Hepatocyte (in vitro differentiated cells): ENCODE results near the gene NDST1. TPM values are rescaled to one million over a fixed set of nuclear protein-coding genes. Genes with fewer than 3 reads are reported as not detected.

ENCODE experiments used
- DNase-seq: peaks from one replicate; pipeline ENCODE4 v3.0.0-alpha.2; 2016; ENCODE audit warnings: low spot score
- H2AFZ ChIP-seq: fragments of 200-600 bp; sonication (generic); 2 replicates; pipeline ENCODE4 v1.6.0; 2016; ENCODE audit warnings: antibody characterized with exemption, mild to moderate bottlenecking
- H3K27ac ChIP-seq: fragments of 200-600 bp; sonication (generic); 2 replicates; pipeline ENCODE4 v1.5.1; 2016; ENCODE audit warnings: mild to moderate bottlenecking
- H3K27me3 ChIP-seq: fragments of 200-600 bp; sonication (generic); 2 replicates; pipeline ENCODE4 v1.6.1; 2016
- H3K36me3 ChIP-seq: fragments of 200-600 bp; sonication (generic); replicated peaks from 2 replicates; pipeline ENCODE4 v1.5.1; 2016; ENCODE audit warnings: low read depth; ENCODE audit not compliant: insufficient read depth
- H3K4me1 ChIP-seq: fragments of 200-600 bp; sonication (generic); 2 replicates; pipeline ENCODE4 v1.5.1; 2016; ENCODE audit warnings: mild to moderate bottlenecking, moderate library complexity; ENCODE audit not compliant: insufficient read depth
- H3K4me2 ChIP-seq: fragments of 200-600 bp; sonication (generic); 2 replicates; pipeline ENCODE4 v1.6.0; 2016
- H3K4me3 ChIP-seq: fragments of 200-600 bp; sonication (generic); 2 replicates; pipeline ENCODE4 v1.5.1; 2016; ENCODE audit warnings: mild to moderate bottlenecking
- H3K79me2 ChIP-seq: fragments of 200-600 bp; sonication (generic); 2 replicates; pipeline ENCODE4 v1.6.0; 2017; ENCODE audit warnings: mild to moderate bottlenecking
- H3K9me2 ChIP-seq: fragments of 200-600 bp; sonication (generic); replicated peaks from 2 replicates; pipeline ENCODE4 v1.6.0; 2017; ENCODE audit warnings: mild to moderate bottlenecking; ENCODE audit not compliant: insufficient read depth
- H3K9me3 ChIP-seq: fragments of 200-600 bp; sonication (generic); 2 replicates; pipeline ENCODE4 v1.5.1; 2016; ENCODE audit warnings: low read depth, mild to moderate bottlenecking
- H4K20me1 ChIP-seq: fragments of 200-600 bp; sonication (generic); 2 replicates; pipeline ENCODE4 v1.6.0; 2016; ENCODE audit warnings: mild to moderate bottlenecking; ENCODE audit not compliant: insufficient read depth, poor library complexity, severe bottlenecking
- CTCF ChIP-seq: fragments of 200-600 bp; sonication (generic); IDR thresholded peaks from 2 replicates; pipeline ENCODE4 v1.5.1; 2016; ENCODE audit warnings: antibody characterized with exemption, mild to moderate bottlenecking; ENCODE audit not compliant: poor library complexity
- EZH2 ChIP-seq: fragments of 200-600 bp; sonication (generic); IDR thresholded peaks from 2 replicates; pipeline ENCODE4 v1.6.1; 2016; ENCODE audit warnings: antibody characterized with exemption, mild to moderate bottlenecking, borderline replicate concordance
- EZH2phosphoT487 ChIP-seq: fragments of 200-600 bp; sonication (generic); IDR thresholded peaks from one replicate; pipeline ENCODE4 v1.6.1; 2018; ENCODE audit warnings: antibody characterized with exemption, mild to moderate bottlenecking, low read depth, moderate library complexity; ENCODE audit not compliant: unreplicated experiment, severe bottlenecking
- WGBS: methylation state at CpG from one replicate; pipeline ENCODE4 v1.1.6; 2016; ENCODE audit warnings: low lambda C conversion rate; ENCODE audit errors: missing lambda C conversion rate; 5-methylcytosine and 5-hydroxymethylcytosine counted together
- polyA plus RNA-seq: library from polyadenylated mRNA; unstranded; fragments of >200 nt; fragmentation: Nextera tagmentation; extraction: Ambion mirVana; gene quantifications from 2 replicates; pipeline ENCODE4 v1.2.1, GENCODE V29; 2016
- total RNA-seq: library from RNA; depleted of rRNA; stranded (reverse); fragments of >200 nt; gene quantifications from 2 replicates; pipeline ENCODE4 v1.2.3, GENCODE V29; 2014

NDST1 gene
- total and polyA plus RNA-seq, 2 experiments from 2014 or later, result 42.5 to 85.1 TPM

DNA sequence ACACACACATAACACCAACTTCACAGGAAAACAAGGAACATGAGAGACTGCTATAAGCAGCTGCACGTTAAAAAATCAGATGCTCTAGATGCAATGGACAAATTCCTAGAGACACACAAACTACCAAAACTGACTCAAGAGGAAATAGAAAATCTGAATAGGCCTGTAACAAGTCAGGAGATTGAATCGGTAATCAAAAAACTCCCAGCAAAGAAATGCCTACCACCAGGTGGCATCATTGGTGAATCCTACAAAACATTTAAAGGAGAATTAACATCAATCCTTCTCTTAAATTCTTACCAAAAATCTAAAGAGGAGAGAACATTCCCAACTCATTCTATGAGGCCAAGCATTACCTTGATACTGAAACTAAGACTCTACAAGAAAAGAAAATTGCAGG, 54.9 kb downstream of the NDST1 start:
- Histone ChIP-seq H3K27me3 (no peaks in the 10 kb centered on the region), H3K4me2 (no peak overlapping the region), H3K9me2 (no peaks in the 10 kb centered on the region), H3K4me3 (no peak overlapping the region), H3K36me3 (no peaks in the 10 kb centered on the region), H3K27ac (peak overlapping the region; percentile 74), H2AFZ (no peak overlapping the region), H3K9me3 (no peaks in the 10 kb centered on the region), H3K79me2 (no peaks in the 10 kb centered on the region), H4K20me1 (no peaks in the 10 kb centered on the region), H3K4me1 (peaks cover 20% of the 10 kb centered on the region)
- 70% methylated on average over 2 of the region's 2 CpGs for WGBS
- peak; percentile 52 for DNase-seq
- no peak for TF ChIP-seq EZH2
- TF ChIP-seq CTCF, result peak; percentile 64
- no peak for TF ChIP-seq EZH2phosphoT487

- no peak overlapping the region for H3K4me2 ChIP-seq
- H3K4me3 ChIP-seq, result no peak overlapping the region
Measured at GRCh38 chr5:150565868-150566267, 57.9 kb downstream of the NDST1 start.

GRCh38 chr5:150567031-150567717, 59.2 kb downstream of the NDST1 start:
- Histone ChIP-seq H3K4me3 (no peak overlapping the region), H3K27me3 (no peaks in the 10 kb centered on the region), H3K9me3 (no peaks in the 10 kb centered on the region), H3K36me3 (no peaks in the 10 kb centered on the region), H3K27ac (peak overlapping the region; percentile 44), H3K4me1 (peaks cover 14% of the 10 kb centered on the region), H3K79me2 (no peaks in the 10 kb centered on the region), H3K4me2 (peak overlapping the region; percentile 12), H2AFZ (no peak overlapping the region), H3K9me2 (no peaks in the 10 kb centered on the region), H4K20me1 (no peaks in the 10 kb centered on the region)
- DNase-seq, result no peak
- 78% methylated on average over 3 of the region's 3 CpGs for WGBS
- TF ChIP-seq CTCF (no peak), EZH2 (no peak), EZH2phosphoT487 (no peak)

More at GRCh38 chr5:150565868-150566267, 57.9 kb downstream of the NDST1 start:
- WGBS, result 100% methylated on average over 1 of the region's 1 CpG
- TF ChIP-seq CTCF, result no peak
- TF ChIP-seq EZH2, result no peak
- no peak for TF ChIP-seq EZH2phosphoT487
- Histone ChIP-seq H3K27ac (no peak overlapping the region), H2AFZ (no peak overlapping the region), H3K9me2 (no peaks in the 10 kb centered on the region), H3K79me2 (no peaks in the 10 kb centered on the region), H4K20me1 (no peaks in the 10 kb centered on the region), H3K36me3 (no peaks in the 10 kb centered on the region), H3K4me1 (peaks cover 25% of the 10 kb centered on the region), H3K9me3 (no peaks in the 10 kb centered on the region), H3K27me3 (no peaks in the 10 kb centered on the region)
- DNase-seq, result no peak
